NOMO-1 (cell line): ENCODE measurements around the gene GCK.
"Not testable (repeated sequence)": the region's sequence is repeated elsewhere in the genome, so short reads cannot be mapped to it uniquely, and the experiment has no call there.

ENCODE experiments used
- DNase-seq, 2 experiments: peaks; one replicate each; lab custom pipeline; 2025; ENCODE audit not compliant: unreplicated experiment in 2 of 2; lab: John Stamatoyannopoulos, UW

GCK gene

GRCh38 chr7:44210107-44210506 lies 20.9 kb upstream of the GCK start:
- DNase-seq = no peak

DNA sequence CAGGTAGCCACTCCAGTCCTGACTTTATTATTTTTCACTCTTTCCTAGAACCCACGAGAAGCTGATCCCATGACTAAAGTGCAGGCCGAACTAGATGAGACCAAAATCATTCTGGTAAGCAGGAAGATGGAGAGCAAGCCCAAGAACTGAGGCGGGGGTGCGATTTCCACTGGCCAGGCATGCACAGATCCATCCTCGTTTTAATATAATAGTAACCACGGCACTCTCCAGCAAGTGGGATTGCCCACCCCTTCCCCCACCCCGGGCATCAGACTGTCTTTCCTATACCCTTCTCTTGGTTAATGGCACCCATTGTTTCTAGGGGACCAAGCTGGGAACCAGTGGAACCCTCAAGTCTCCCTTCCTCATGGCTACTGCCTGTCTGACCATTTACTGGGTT lies 18.8 kb upstream of the GCK start:
- DNase-seq = no peak

GRCh38 chr7:44206008-44206407 lies 16.8 kb upstream of the GCK start:
- DNase-seq = no peak

GRCh38 chr7:44201813-44202212 lies 12.6 kb upstream of the GCK start:
- no peak for DNase-seq

DNA sequence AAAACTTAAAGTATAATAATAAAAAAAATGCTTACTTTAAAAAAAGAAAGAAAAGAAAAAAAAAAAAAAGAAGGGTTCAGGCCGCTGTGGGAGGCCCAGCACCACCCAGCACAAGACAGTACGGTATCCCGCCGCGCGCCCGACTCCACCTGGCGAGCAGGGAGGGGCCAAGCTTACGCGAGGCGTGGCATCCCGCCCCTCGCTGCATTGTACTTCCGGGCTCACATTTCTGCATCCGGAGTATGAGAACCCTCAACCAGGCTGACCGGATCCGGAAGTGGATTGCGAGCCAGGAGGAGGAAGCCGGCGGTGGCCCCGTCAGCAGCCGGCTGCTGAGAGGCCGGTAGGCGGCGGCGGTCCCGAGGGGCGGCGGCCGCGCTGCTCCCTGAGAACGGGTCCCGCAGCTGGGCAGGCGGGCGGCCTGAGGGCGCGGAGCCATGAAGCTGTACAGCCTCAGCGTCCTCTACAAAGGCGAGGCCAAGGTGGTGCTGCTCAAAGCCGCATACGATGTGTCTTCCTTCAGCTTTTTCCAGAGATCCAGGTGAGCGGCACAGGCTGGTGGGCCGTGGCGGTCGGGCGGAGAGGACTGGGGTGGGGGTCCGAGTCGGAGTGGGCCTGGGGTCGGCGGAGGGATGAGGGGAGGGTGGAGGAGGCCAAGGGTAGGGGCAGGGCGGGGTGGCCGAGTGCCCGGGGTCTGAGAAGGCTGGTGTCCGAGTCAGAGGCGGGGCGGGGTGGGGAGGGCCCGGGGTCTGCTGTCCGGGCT lies 11.6 kb upstream of the GCK start, which contains the start of gene YKT6:
Gene YKT6, plus strand, starts transcription at position 280 of the 763 bp plus-strand sequence. Its CDS starts 158 bp downstream, at position 438.
- DNase-seq = peak; percentile 93 to 94

DNA sequence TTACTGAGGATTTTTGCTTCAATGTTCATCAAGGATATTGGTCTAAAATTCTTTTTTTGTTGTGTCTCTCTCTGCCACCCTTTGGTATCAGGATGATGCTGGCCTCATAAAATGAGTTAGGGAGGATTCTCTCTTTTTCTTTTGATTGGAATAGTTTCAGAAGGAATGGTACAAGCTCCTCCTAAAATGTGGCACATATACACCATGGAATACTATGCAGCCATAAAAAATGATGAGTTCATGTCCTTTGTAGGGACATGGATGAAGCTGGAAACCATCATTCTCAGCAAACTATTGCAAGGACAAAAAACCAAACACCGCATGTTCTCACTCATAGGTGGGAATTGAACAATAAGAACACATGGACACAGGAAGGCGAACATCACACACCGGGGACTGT lies 10.9 kb upstream of the GCK start:
- not testable (repeated sequence) for DNase-seq

DNA sequence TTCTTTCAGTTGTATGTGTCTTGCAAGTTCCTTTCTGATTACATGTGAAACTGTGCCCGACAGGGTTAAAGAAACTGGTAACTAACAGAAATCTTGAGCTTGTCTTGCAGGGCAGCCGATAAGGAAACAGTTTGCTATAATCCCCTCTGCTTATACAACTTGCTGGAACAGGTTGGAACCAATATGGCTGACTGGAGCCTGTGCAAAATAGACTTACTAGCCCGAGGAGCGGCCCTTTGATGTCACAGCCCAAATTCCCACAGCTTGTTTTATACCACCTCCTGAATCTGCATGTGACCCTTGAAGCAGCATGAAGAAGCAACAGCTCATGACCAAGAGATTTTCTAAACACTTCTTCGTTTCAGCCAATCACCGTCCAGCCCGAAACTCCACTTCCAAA lies 8.2 kb upstream of the GCK start:
- DNase-seq = no peak

DNA sequence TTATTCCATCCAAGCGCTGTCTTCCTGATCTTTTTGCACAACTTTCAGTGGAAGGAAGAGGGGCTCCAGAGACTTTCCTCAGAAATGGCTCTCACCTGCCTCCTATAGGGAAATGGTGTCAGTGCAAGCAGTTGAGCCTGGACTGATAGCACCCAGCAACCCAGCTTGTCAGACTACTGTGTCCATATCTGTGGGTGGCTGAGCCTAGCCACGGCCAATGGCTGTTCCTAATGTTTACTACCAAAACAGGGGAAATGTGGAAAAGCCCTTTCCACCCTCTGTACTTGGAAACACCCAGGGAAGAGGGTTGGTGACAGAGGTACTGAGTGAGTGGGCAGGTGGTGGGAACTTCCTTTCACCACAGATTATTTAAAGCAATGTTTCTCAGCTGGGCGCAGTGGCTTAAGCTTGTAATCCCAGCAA lies 7.2 kb upstream of the GCK start:
- DNase-seq = peak; percentile 6 to 22

GRCh38 chr7:44195889-44196288 lies 6.7 kb upstream of the GCK start:
- DNase-seq = no peak

GRCh38 chr7:44194562-44195145 lies 5.4 kb upstream of the GCK start:
- DNase-seq = no peak

- no peak for DNase-seq
Observed at GRCh38 chr7:44194069-44194468, 4.8 kb upstream of the GCK start.

DNA sequence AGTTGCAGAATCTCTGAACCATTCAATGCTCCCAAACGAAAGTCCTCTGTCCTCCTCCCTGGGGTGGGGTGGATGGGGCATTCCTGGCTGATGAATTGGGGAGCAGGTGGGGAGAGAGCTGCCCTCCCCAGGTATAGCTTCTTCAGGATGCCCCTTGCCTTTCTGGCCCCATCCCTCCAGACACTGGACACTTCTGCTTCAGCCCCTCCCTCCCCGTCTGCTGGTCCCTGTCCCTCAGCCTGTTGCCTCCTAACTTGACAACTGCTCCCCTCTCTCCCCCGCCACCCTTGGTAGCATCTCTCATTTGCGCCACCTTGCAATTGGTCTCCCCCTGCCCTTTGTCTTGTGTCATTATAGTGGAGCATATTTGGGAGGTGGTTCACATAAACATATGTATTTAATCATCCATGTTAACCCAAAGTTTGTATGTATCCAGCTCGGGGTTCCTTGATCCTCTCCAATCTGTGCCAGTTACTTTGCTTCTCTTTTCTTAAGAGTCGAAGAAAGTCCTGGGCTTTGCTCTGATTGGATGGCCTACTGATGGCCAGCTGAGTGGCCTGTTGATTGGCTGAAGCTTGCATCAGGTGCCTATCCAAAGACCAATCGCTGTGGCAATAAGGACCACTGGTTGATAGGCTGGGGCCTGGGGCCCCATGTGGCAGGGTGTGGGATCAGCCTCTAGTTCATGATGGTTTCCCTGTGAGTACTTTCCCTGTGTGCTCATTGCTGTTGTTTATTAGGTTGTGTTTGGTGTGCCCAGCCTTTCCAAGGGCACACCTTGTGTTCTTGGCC lies 4.0 kb upstream of the GCK start:
- DNase-seq = no peak

DNA sequence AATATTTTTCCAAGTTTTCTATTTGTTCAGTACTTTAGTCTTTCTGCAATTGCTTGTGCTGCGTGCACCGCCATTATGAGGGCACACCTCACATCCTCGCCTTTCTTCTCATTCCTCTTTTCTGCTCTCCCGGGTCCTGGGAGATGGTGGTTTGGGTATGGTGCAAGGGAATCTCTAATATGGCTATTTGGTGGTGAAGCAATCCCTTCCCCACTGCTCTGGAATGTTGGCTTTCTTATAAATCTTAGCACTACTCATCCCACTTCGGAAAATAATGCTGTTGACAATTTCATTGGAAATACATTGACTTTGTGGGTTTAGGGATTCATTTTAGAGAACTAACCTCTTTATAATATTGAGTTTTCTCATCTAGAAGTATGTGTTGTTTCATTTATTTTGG lies 1.9 kb upstream of the GCK start:
- DNase-seq = no peak

GRCh38 chr7:44189993-44190872 lies 994 bp upstream of the GCK start:
- no peak for DNase-seq

GRCh38 chr7:44188480-44189225 lies 586 bp downstream of the GCK start:
- DNase-seq = no peak

GRCh38 chr7:44187636-44188416 lies 1.4 kb downstream of the GCK start:
- DNase-seq = no peak

DNA sequence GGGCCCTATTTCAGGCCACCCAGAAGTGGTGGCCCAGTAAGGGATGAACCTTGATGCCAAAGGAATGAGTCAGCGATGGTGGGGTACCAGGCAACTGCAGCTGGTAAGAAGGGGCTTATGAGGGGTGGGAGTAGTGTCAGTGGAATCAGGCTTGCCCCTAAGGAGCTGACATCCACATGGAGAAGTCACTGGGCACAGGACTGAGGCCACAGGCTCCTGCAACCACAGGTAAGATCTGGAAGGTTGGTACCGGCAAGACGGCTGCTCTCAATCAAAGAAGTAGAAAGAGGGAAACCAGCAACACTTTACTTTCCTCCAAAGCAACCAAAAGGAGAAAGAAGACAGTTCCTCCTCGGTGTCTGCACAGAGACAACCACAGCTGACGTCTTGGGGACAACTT lies 2.5 kb downstream of the GCK start:
- DNase-seq = peak in 1 of 2 experiments; percentile 3

- no peak for DNase-seq
Observed at GRCh38 chr7:44185729-44186128, 3.5 kb downstream of the GCK start.

- DNase-seq = no peak
Observed at GRCh38 chr7:44184873-44185446, 4.3 kb downstream of the GCK start.
